Effector memory CD4-positive, alpha-beta T cell (primary cell): Measurements from ENCODE around the gene REPS2.

Experiments
- DNase-seq, 3 donors: peaks; one replicate each; pipeline ENCODE4 v3.0.0-alpha.2; 2020
- H3K27ac ChIP-seq: 2 replicates; pipeline ENCODE4 v1.7.0; 2013; ENCODE audit warnings: mild to moderate bottlenecking, low read length, moderate library complexity; ENCODE audit not compliant: insufficient read depth, poor library complexity, severe bottlenecking
- H3K27me3 ChIP-seq: replicated peaks from 2 replicates; pipeline ENCODE4 v1.7.0; 2013; ENCODE audit warnings: mild to moderate bottlenecking, low read length; ENCODE audit not compliant: insufficient read depth, control insufficient read depth, poor library complexity, severe bottlenecking
- H3K36me3 ChIP-seq: 2 replicates; pipeline ENCODE4 v1.7.0; 2013; ENCODE audit warnings: mild to moderate bottlenecking, low read length, moderate library complexity; ENCODE audit not compliant: control insufficient read depth, insufficient read depth
- H3K4me1 ChIP-seq: 2 replicates; pipeline ENCODE4 v1.7.0; 2013; ENCODE audit warnings: low read length, mild to moderate bottlenecking; ENCODE audit not compliant: control insufficient read depth, insufficient read depth, poor library complexity, severe bottlenecking
- H3K4me3 ChIP-seq: 2 replicates; pipeline ENCODE4 v1.7.0; 2013; ENCODE audit warnings: low read length, low read depth, mild to moderate bottlenecking; ENCODE audit not compliant: insufficient read depth, poor library complexity, severe bottlenecking
- H3K9me3 ChIP-seq: 2 replicates; pipeline ENCODE4 v1.7.0; 2013; ENCODE audit warnings: mild to moderate bottlenecking, low read length, moderate library complexity; ENCODE audit not compliant: control insufficient read depth

Gene REPS2

GRCh38 chrX:16924631-16925480 lies 21.6 kb upstream of the REPS2 start:
- Histone ChIP-seq H3K4me3 (no peak overlapping the region), H3K4me1 (no peaks in the 10 kb centered on the region), H3K27ac (no peak overlapping the region), H3K9me3 (no peaks in the 10 kb centered on the region), H3K36me3 (no peaks in the 10 kb centered on the region), H3K27me3 (no peaks in the 10 kb centered on the region)
- no peak for DNase-seq

- no peaks in the 10 kb centered on the region for H3K36me3 ChIP-seq
- DNase-seq: no peak
- H3K27ac ChIP-seq: no peak overlapping the region
- H3K27me3 ChIP-seq: no peaks in the 10 kb centered on the region
- no peaks in the 10 kb centered on the region for H3K9me3 ChIP-seq
- no peak overlapping the region for H3K4me3 ChIP-seq
- H3K4me1 ChIP-seq: no peaks in the 10 kb centered on the region
These were observed 16.1 kb upstream of the REPS2 start for GRCh38 chrX:16930392-16930791.

GRCh38 chrX:16931371-16931770 lies 15.1 kb upstream of the REPS2 start:
- DNase-seq: no peak
- Histone ChIP-seq H3K27me3 (no peaks in the 10 kb centered on the region), H3K9me3 (no peaks in the 10 kb centered on the region), H3K4me3 (no peak overlapping the region), H3K27ac (no peak overlapping the region), H3K36me3 (no peaks in the 10 kb centered on the region), H3K4me1 (no peaks in the 10 kb centered on the region)

GRCh38 chrX:16931855-16932575 lies 14.4 kb upstream of the REPS2 start:
- DNase-seq: no peak
- H3K4me3 ChIP-seq: no peak overlapping the region
- no peaks in the 10 kb centered on the region for H3K27me3 ChIP-seq
- no peaks in the 10 kb centered on the region for H3K4me1 ChIP-seq
- no peaks in the 10 kb centered on the region for H3K9me3 ChIP-seq
- no peak overlapping the region for H3K27ac ChIP-seq
- no peaks in the 10 kb centered on the region for H3K36me3 ChIP-seq

- H3K9me3 ChIP-seq: no peaks in the 10 kb centered on the region
- H3K4me1 ChIP-seq: no peaks in the 10 kb centered on the region
- DNase-seq: no peak
- H3K36me3 ChIP-seq: no peaks in the 10 kb centered on the region
- no peak overlapping the region for H3K27ac ChIP-seq
- H3K4me3 ChIP-seq: no peak overlapping the region
- no peaks in the 10 kb centered on the region for H3K27me3 ChIP-seq
These were observed 12.3 kb upstream of the REPS2 start for GRCh38 chrX:16934185-16934584.

GRCh38 chrX:16946971-16947562 lies 609 bp downstream of the REPS2 start:
- Histone ChIP-seq H3K27me3 (no peaks in the 10 kb centered on the region), H3K9me3 (no peaks in the 10 kb centered on the region), H3K36me3 (no peaks in the 10 kb centered on the region), H3K4me1 (no peaks in the 10 kb centered on the region), H3K27ac (no peak overlapping the region), H3K4me3 (peak overlapping the region; percentile 37)
- no peak for DNase-seq

GRCh38 chrX:16950423-16950822 lies 4.0 kb downstream of the REPS2 start:
- Histone ChIP-seq H3K27ac (no peak overlapping the region), H3K4me3 (no peak overlapping the region), H3K4me1 (no peaks in the 10 kb centered on the region), H3K27me3 (no peaks in the 10 kb centered on the region), H3K9me3 (no peaks in the 10 kb centered on the region), H3K36me3 (no peaks in the 10 kb centered on the region)
- no peak for DNase-seq

- Histone ChIP-seq H3K4me1 (no peaks in the 10 kb centered on the region), H3K27me3 (no peaks in the 10 kb centered on the region), H3K27ac (no peak overlapping the region), H3K4me3 (no peak overlapping the region), H3K36me3 (no peaks in the 10 kb centered on the region), H3K9me3 (no peaks in the 10 kb centered on the region)
- no peak for DNase-seq
These were observed 7.3 kb downstream of the REPS2 start for GRCh38 chrX:16953606-16954211.

- Histone ChIP-seq H3K4me1 (no peaks in the 10 kb centered on the region), H3K4me3 (no peak overlapping the region), H3K9me3 (no peaks in the 10 kb centered on the region), H3K27ac (no peak overlapping the region), H3K36me3 (no peaks in the 10 kb centered on the region), H3K27me3 (no peaks in the 10 kb centered on the region)
- DNase-seq: no peak
These were observed 11.3 kb downstream of the REPS2 start for GRCh38 chrX:16957751-16958150.
